ENCODE data around the gene CTXND1.
A peak's percentile ranks its signal among the peaks of the same experiment; 100 is the strongest.

Gene CTXND1

DNA sequence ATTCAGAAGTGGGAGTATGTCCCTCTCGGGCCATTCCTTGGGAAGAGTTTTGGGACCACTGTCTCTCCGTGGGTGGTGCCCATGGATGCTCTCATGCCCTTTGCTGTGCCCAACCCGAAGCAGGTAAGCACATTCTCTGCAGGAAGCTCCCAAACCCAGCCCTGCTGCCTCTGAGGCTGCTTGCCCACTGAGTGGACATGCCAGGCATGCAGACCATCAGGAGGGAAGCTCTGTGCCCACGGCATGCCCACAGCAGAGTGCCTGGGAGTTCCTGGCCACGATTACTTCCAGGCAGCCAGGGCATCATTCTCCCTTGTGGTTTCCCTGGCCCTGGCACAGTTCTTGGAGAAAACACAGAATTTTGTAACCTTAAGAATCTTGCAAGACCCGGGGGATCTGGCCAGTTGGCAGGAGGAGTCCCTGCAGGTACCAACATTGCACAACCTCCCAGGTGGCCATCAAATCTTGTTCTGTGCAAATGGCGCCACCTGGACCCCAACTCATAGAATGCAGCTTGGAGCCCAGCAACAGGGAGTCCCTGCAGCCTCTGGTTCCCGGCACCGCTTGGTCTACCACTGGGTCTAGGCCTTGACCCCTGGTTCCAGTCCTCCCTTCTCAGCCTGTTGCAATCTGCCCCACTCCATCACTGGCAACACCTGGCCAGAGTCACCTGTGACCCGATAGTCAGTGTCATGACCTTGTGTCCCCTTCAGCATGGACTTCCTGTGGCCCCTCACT is 78.8 kb downstream of the CTXND1 start:
- H3K27ac Mint-ChIP-seq: no peak overlapping the region
- no peaks in the 10 kb centered on the region for H3K27me3 Mint-ChIP-seq (ENCODE audit: low read depth)
- H3K36me3 Mint-ChIP-seq (ENCODE audit: low read depth): peaks cover 21% of the 10 kb centered on the region
- no peaks in the 10 kb centered on the region for H3K4me1 Mint-ChIP-seq (ENCODE audit: low read depth)
- H3K9me3 Mint-ChIP-seq: no peaks in the 10 kb centered on the region
- H3K4me3 Mint-ChIP-seq: no peak overlapping the region

DNA sequence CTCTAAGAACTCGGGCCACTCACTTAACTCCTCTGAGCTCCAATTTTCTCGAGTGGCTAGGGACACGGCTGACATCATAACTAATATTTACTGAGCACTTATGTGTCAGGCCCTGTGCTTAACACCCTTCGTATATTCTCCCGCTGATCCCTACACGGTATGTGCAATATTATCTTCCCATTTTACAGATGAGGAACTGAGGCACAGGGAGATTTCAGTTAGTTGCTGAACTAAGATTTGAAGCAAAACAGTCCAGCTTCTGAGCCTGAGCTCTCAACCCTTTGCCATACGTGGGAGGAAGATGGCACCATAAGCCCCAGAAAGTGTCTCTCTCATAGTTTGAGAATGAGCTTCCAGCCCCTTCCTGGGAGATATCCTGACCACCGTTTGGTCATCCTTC is 79.6 kb downstream of the CTXND1 start:
- no peaks in the 10 kb centered on the region for H3K27me3 Mint-ChIP-seq (ENCODE audit: low read depth)
- H3K9me3 Mint-ChIP-seq: no peaks in the 10 kb centered on the region
- H3K27ac Mint-ChIP-seq: no peak overlapping the region
- no peak overlapping the region for H3K4me3 Mint-ChIP-seq
- no peaks in the 10 kb centered on the region for H3K4me1 Mint-ChIP-seq (ENCODE audit: low read depth)
- peaks cover 21% of the 10 kb centered on the region for H3K36me3 Mint-ChIP-seq (ENCODE audit: low read depth)

DNA sequence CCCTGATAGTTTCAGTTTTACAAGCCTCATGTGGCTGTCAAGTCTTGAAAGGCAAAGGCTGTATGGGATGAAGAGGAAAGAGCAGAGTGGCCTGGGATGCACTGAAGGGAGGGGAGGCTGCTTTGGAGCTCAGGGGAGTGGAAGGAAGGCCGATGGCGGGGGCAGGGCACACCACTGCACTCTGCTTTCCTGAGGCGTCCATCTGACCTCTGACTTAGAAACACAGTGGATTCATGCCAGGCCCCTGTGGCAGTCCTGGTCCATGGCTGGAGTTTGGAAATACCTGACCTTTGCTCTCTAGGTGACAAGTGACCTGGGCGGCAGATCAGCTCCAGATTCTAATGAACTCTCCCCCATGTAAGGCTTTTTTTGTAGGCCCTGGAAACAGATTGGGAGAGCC is 80.2 kb downstream of the CTXND1 start:
- H3K4me1 Mint-ChIP-seq (ENCODE audit: low read depth): no peaks in the 10 kb centered on the region
- H3K4me3 Mint-ChIP-seq: no peak overlapping the region
- H3K27ac Mint-ChIP-seq: no peak overlapping the region
- no peaks in the 10 kb centered on the region for H3K9me3 Mint-ChIP-seq
- no peaks in the 10 kb centered on the region for H3K27me3 Mint-ChIP-seq (ENCODE audit: low read depth)
- peaks cover 16% of the 10 kb centered on the region for H3K36me3 Mint-ChIP-seq (ENCODE audit: low read depth)

DNA sequence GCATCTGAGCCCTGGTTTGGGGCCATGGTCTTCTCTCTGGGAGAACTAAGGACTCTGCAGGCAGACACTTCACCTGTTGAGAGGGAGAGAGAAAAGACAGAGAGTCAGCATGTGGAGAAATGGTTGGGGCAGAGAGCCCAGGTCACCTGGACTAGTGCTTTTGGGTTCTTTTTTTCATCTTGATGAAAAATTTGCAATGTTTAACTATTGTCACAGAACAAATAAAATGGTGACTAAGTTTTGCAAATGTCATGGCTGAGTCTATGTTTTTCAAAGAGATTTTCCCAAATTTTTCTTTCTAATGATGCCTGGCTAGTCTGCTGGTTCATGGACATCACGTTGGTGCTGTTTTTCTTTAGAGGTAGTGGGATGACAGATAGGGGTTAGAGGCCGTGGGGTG is 81.4 kb downstream of the CTXND1 start:
- H3K36me3 Mint-ChIP-seq (ENCODE audit: low read depth): peaks cover 14% of the 10 kb centered on the region
- H3K4me1 Mint-ChIP-seq (ENCODE audit: low read depth): no peaks in the 10 kb centered on the region
- no peak overlapping the region for H3K4me3 Mint-ChIP-seq
- H3K9me3 Mint-ChIP-seq: no peaks in the 10 kb centered on the region
- H3K27ac Mint-ChIP-seq: peak overlapping the region; percentile 50
- no peaks in the 10 kb centered on the region for H3K27me3 Mint-ChIP-seq (ENCODE audit: low read depth)

DNA sequence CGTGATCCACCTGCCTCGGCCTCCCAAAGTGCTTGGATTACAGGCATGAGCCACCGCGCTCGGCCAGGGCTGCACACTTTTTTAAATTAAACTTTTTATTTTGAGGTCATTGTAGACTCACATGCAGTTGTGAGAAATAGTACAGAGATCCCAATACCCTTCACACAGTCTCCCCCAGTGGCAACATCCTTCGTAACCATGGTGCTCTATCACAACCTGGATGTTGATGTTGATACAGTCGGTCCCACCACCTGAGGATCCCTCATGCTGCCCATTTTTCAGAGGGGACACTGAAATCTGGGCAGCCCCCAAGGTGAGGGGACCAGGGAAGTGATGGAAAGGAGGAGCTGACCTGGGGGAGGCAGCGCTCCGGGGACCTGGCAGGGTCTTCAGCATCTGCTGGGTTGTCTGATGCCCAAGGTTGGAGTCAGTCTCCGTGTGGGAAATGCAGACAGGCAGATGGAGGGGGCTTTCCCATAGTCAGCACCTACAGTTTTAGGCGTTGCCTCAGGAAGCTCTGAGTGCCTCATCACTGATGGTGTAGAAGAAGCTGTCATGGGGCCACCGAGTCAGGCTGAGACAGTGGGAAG is 82.2 kb downstream of the CTXND1 start:
- Mint-ChIP-seq H3K4me3 (no peak overlapping the region), H3K27me3 (ENCODE audit: low read depth) (no peaks in the 10 kb centered on the region), H3K9me3 (no peaks in the 10 kb centered on the region)

DNA sequence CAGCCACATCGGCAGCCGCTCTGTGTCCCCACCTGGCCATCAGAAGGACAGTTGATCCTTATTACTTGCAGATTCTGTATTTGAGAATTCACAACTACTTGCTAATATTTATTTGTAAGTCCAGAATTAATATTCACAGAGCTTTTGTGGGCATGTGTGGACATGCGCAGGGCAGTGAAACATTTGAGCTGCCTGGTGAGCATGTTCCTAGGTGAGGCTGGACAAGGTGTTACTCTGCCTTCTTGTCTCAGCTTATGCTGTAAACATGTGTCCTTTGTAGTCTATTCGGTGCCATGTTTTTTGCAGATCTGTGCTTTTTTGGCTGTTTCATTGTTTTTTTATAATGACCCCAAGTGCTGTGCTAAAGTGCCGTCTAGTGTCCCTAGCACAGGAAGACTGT is 83.6 kb downstream of the CTXND1 start:
- peaks cover 23% of the 10 kb centered on the region for H3K36me3 Mint-ChIP-seq (ENCODE audit: low read depth)

More for the DNA sequence above, 82.2 kb downstream of the CTXND1 start:
- no peak overlapping the region for H3K27ac Mint-ChIP-seq
- H3K36me3 Mint-ChIP-seq (ENCODE audit: low read depth): peaks cover 14% of the 10 kb centered on the region
- H3K4me1 Mint-ChIP-seq (ENCODE audit: low read depth): no peaks in the 10 kb centered on the region

DNA sequence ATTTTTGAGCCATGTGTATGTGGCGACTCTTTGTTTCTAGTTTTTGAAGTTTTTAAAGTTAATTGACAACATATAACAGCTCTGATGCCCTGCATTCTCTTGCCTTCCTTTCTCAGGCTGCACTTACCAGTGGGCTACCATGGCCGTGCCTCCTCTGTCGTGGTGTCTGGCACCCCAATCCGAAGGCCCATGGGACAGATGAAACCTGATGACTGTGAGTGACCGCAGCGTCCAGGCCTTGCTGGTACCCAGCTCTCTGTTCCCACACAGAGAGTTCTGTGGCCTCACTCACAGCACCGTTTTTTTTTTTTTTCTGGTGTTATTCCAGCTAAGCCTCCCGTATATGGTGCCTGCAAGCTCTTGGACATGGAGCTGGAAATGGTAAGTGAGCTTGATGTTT is 84.1 kb downstream of the CTXND1 start:
- Mint-ChIP-seq H3K36me3 (ENCODE audit: low read depth) (peaks cover 24% of the 10 kb centered on the region), H3K4me1 (ENCODE audit: low read depth) (no peaks in the 10 kb centered on the region), H3K4me3 (no peak overlapping the region), H3K27ac (no peak overlapping the region), H3K27me3 (ENCODE audit: low read depth) (no peaks in the 10 kb centered on the region), H3K9me3 (no peaks in the 10 kb centered on the region)

More for the DNA sequence above, 83.6 kb downstream of the CTXND1 start:
- H3K27me3 Mint-ChIP-seq (ENCODE audit: low read depth): no peaks in the 10 kb centered on the region
- no peaks in the 10 kb centered on the region for H3K4me1 Mint-ChIP-seq (ENCODE audit: low read depth)
- no peak overlapping the region for H3K27ac Mint-ChIP-seq
- H3K4me3 Mint-ChIP-seq: no peak overlapping the region
- H3K9me3 Mint-ChIP-seq: no peaks in the 10 kb centered on the region

DNA sequence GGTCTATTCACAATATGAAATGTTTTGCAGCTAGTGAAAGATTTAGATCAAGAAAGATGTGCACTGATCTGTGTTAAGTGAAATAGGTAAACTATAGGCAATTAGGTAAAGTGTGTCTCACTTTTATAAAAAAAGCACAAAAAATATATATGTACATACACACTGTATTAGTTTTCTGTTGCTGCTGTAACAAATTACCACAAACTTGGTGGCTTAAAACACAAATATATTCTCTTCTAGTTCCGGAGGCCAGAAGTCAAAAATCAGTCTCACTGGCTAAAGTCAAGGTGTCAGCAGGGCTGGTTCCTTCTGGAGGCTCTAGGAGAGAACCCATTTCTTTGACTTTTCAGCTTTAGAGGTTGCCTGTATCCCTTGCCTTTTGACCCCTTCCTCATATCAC is 88.1 kb downstream of the CTXND1 start:
- peaks cover 34% of the 10 kb centered on the region for H3K36me3 Mint-ChIP-seq (ENCODE audit: low read depth)
- H3K9me3 Mint-ChIP-seq: no peaks in the 10 kb centered on the region

DNA sequence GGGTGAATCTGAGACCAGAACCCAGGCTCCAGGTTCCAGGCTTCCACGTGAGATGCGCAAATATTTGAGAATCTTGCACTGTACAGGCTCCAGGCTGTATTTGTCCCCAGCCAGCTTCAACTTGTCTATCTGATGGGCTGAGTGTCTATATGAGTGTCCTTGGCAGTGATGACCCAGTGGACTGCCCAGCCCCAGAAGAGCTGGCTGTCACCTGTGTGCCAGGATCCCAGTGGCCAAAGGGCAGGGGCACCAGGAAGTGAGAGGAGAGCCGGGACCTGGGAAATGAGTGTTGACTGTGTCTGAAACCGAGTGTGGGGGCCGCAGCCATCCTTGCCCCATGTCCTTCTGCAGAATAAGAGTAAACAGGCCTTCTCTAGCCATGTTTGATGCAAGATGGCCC is 88.8 kb downstream of the CTXND1 start:
- peaks cover 36% of the 10 kb centered on the region for H3K36me3 Mint-ChIP-seq (ENCODE audit: low read depth)

More for the DNA sequence above, 88.1 kb downstream of the CTXND1 start:
- Mint-ChIP-seq H3K4me3 (no peak overlapping the region), H3K4me1 (ENCODE audit: low read depth) (peaks cover 17% of the 10 kb centered on the region), H3K27me3 (ENCODE audit: low read depth) (no peaks in the 10 kb centered on the region), H3K27ac (no peak overlapping the region)

DNA sequence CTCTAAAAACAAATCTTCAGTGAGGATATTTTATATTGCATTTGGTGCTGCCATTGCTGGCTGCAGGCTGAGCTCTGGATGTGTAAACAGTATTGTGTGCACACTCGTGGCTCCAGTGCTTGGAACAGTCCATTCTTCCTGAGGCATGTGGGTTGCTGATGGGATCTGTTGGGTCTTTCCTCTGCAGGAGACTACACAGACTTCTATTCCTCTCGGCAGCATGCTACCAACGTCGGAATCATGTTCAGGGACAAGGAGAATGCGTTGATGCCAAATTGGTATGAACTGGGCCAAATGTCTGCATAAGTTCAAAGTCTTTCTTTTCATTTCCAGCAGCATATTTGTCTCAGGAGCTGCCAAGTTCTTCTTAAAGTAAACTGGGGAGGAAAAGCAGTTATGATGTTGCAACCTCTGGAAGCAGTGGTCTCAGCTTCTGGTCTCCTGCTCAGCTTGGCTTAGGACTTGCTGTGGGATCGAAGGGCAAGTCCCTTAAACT is 89.9 kb downstream of the CTXND1 start:
- Mint-ChIP-seq H3K36me3 (ENCODE audit: low read depth) (peaks cover 34% of the 10 kb centered on the region), H3K9me3 (no peaks in the 10 kb centered on the region), H3K4me1 (ENCODE audit: low read depth) (peaks cover 17% of the 10 kb centered on the region), H3K27ac (no peak overlapping the region), H3K4me3 (no peak overlapping the region), H3K27me3 (ENCODE audit: low read depth) (no peaks in the 10 kb centered on the region)

More for the DNA sequence above, 88.8 kb downstream of the CTXND1 start:
- no peaks in the 10 kb centered on the region for H3K9me3 Mint-ChIP-seq
- peaks cover 17% of the 10 kb centered on the region for H3K4me1 Mint-ChIP-seq (ENCODE audit: low read depth)
- H3K27me3 Mint-ChIP-seq (ENCODE audit: low read depth): no peaks in the 10 kb centered on the region
- no peak overlapping the region for H3K27ac Mint-ChIP-seq
- H3K4me3 Mint-ChIP-seq: no peak overlapping the region

DNA sequence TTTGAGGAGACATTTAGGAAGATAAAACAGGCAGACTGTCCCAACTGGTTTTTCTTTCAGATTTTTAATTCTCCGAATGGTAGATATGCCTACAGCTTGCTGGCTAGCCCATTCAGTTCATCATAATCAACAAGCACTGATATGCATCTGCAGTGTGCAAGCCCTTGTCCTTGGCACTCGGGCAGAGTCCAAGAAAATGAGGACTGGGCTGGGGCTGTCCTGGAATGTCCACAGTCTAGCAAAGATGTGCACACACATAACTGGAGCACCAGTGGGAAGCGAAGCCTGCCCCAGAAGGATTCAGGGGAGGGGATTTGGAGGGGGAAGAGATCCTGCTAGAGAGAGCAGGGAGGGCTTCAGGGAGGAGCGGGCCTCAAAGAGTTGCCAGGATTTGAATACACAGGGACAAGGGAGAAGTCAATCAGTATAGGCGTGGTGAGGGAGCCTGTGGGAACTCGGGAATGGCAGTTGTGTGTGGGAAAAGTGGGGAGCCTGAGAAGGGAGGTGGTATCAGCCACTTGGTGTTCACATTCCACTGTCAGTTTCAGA is 90.5 kb downstream of the CTXND1 start:
- Mint-ChIP-seq H3K27ac (peak overlapping the region; percentile 87), H3K4me1 (ENCODE audit: low read depth) (peaks cover 17% of the 10 kb centered on the region), H3K4me3 (no peak overlapping the region), H3K36me3 (ENCODE audit: low read depth) (peaks cover 34% of the 10 kb centered on the region), H3K9me3 (no peaks in the 10 kb centered on the region), H3K27me3 (ENCODE audit: low read depth) (no peaks in the 10 kb centered on the region)

DNA sequence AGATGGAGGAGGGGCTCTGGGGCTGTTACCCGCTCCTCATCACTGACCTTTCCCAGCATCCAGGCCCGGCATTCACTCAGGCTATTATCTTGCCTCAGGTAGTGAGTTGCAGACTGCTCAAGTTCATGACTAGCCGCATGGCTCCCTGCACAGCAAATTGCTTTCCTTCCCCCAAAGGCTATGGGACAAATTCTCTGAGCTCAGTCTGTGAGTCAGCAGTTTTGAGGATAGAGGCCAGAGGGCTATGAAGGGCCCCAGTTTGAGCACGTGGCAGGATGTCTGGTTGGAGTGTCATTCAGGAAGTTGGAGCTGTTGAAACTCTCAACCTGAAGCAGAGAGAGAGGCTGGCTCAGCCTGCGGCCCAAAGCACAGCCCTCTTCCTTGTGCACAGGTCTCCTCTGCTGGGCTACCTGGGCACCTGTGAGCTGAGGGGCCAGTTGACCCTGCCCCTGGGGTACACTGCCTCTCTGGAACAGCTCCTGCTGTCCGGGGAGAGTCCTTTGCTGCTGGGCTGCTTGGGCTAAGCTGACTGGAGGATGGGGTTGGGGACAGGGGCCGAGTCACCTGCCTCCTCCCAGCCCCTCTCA is 91.3 kb downstream of the CTXND1 start:
- H3K27ac Mint-ChIP-seq: peak overlapping the region; percentile 87

DNA sequence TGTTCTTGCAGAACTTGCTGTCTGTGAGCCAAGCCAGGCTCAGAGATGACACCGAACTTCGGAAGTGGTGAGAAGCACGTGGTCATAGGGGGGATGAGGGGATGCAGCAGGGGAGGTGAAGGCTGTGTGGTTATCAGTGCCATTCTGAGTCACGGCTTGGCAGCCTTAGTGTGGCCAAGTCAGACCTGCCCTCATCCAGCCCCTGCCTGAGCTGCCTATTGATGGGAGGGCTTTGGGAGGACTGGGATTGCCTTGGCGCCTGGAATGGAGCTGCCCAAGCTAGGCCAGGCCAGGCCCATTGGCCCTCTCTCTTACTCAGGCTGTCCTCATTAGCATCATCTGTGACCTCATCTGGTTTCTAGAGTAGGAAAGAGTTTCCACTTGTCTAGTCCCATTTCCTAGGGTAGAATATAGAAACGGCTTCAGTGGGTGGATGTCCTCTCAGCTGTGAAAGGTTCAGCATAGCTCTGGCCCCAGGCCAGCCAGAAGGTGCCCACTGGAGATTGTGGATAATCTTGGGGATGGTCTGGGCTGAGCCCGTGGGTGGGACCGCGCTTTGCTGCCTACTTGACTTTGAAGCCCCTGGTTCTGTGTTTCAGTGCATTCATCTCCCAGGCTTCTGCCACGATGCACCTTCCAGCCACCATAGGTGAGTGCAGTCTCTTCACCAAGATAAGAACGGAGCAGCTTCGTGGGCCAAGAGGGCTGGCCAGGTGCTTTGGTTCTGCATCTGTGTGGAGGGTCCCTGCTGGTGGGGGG is 92.0 kb downstream of the CTXND1 start:
- H3K36me3 Mint-ChIP-seq (ENCODE audit: low read depth): peaks cover 36% of the 10 kb centered on the region
- no peaks in the 10 kb centered on the region for H3K9me3 Mint-ChIP-seq
- H3K27ac Mint-ChIP-seq: peak overlapping the region; percentile 87
- H3K4me3 Mint-ChIP-seq: no peak overlapping the region
- peaks cover 26% of the 10 kb centered on the region for H3K4me1 Mint-ChIP-seq (ENCODE audit: low read depth)
- no peaks in the 10 kb centered on the region for H3K27me3 Mint-ChIP-seq (ENCODE audit: low read depth)

More for the DNA sequence above, 91.3 kb downstream of the CTXND1 start:
- Mint-ChIP-seq H3K4me1 (ENCODE audit: low read depth) (peaks cover 19% of the 10 kb centered on the region), H3K36me3 (ENCODE audit: low read depth) (peaks cover 34% of the 10 kb centered on the region), H3K27me3 (ENCODE audit: low read depth) (no peaks in the 10 kb centered on the region), H3K4me3 (peak overlapping the region; percentile 58), H3K9me3 (no peaks in the 10 kb centered on the region)

DNA sequence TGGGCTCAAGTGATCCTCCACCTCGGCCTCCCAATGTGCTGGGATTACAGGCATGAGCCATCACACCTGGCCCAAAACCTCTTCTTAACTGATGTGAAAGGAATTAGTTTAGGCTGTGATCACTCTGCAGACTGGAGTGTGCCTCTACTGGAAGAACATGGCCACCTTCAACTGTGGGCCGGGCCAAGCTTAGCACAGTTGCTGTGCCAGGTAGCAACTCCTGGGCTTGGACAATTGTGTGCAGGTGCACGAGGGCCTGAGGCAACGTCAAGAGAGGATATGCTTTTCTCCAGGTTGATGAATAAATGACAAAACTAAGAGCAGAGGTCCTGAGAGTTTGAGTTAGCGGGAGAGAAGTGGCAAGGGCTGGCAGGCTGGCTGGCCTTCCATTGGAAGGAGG is 92.7 kb downstream of the CTXND1 start:
- H3K27ac Mint-ChIP-seq: peak overlapping the region; percentile 23
- H3K36me3 Mint-ChIP-seq (ENCODE audit: low read depth): peaks cover 39% of the 10 kb centered on the region
- no peak overlapping the region for H3K4me3 Mint-ChIP-seq
- H3K9me3 Mint-ChIP-seq: no peaks in the 10 kb centered on the region
- peaks cover 33% of the 10 kb centered on the region for H3K4me1 Mint-ChIP-seq (ENCODE audit: low read depth)
- H3K27me3 Mint-ChIP-seq (ENCODE audit: low read depth): no peaks in the 10 kb centered on the region
